Omental fat pad (tissue), 4 donors: ENCODE measurements around the gene MTOR. TPM values are rescaled to one million over a fixed set of nuclear protein-coding genes. Genes with fewer than 3 reads are reported as not detected.

Source experiments
- ATAC-seq: fragments of 150-250 bp; one replicate; pipeline ENCODE4 v1.9.1; 2016; ENCODE audit warnings: mild to moderate bottlenecking, moderate library complexity; ENCODE audit not compliant: low FRiP score
- DNase-seq: peaks from one replicate; pipeline ENCODE4 v3.0.0-alpha.2; 2019; ENCODE audit warnings: low spot score
- total RNA-seq, 4 donors: library from RNA; depleted of rRNA; stranded (reverse); fragments of >200 nt; gene quantifications; one replicate each; pipeline ENCODE4 v1.1.0, GENCODE V29; 2016
- TF ChIP-seq, protein P1 (sequence below), 3 donors: fragments of 450-650 bp; IDR thresholded peaks; one replicate each; pipeline ENCODE4 v1.5.1; 2016 to 2017; ENCODE audit warnings: antibody characterized with exemption in 3 of 3, mild to moderate bottlenecking in 3 of 3, moderate library complexity in 2 of 3

The MTOR gene
- total RNA-seq, 4 donors from 2014 or later, result 38.0 to 48.2 (median 43.6) TPM

DNA sequence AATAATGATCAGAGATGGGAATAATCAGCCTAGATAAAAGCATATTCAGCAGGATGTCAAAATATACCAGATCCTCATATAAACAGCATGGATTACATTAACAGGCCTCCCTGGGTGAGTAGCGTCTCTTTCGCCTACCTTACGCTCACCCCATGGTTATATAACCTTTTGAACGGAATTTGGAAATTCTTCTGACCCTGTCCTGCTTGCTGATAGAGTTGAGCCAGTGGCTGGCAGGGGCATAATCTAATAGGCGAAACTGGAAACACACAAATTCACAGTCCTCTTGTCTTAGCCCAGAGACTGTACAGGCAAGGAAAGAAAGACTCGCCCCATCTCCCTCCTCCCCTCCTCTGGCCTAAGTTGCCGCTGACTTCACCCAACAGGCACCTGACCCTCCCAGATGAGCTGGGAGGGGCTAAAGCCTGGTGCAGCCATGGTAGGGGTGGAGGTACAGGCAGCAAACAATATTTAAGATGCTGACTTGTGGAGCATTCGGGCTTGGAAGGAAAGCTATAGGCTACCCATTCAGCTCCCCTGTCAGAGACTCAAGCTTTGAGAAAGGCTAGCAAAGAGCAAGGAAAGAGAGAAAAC is 73.4 kb downstream of the MTOR start, which contains the start of gene ANGPTL7:
TSS of gene ANGPTL7 (plus strand) at position 498 of the 594 bp plus-strand sequence. CDS start 225 bp downstream, outside the sequence.
- TF ChIP-seq, protein P1, sequence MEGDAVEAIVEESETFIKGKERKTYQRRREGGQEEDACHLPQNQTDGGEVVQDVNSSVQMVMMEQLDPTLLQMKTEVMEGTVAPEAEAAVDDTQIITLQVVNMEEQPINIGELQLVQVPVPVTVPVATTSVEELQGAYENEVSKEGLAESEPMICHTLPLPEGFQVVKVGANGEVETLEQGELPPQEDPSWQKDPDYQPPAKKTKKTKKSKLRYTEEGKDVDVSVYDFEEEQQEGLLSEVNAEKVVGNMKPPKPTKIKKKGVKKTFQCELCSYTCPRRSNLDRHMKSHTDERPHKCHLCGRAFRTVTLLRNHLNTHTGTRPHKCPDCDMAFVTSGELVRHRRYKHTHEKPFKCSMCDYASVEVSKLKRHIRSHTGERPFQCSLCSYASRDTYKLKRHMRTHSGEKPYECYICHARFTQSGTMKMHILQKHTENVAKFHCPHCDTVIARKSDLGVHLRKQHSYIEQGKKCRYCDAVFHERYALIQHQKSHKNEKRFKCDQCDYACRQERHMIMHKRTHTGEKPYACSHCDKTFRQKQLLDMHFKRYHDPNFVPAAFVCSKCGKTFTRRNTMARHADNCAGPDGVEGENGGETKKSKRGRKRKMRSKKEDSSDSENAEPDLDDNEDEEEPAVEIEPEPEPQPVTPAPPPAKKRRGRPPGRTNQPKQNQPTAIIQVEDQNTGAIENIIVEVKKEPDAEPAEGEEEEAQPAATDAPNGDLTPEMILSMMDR (IDR thresholded peaks at IDR 0.05), result no peak
- ATAC-seq (peak; percentile 77), DNase-seq (no peak)

- TF ChIP-seq, protein P1 (IDR thresholded peaks at IDR 0.05), result no peak
- ATAC-seq (peak; percentile 82), DNase-seq (no peak)
Observed at GRCh38 chr1:11188381-11188780, 74.0 kb downstream of the MTOR start.

DNA sequence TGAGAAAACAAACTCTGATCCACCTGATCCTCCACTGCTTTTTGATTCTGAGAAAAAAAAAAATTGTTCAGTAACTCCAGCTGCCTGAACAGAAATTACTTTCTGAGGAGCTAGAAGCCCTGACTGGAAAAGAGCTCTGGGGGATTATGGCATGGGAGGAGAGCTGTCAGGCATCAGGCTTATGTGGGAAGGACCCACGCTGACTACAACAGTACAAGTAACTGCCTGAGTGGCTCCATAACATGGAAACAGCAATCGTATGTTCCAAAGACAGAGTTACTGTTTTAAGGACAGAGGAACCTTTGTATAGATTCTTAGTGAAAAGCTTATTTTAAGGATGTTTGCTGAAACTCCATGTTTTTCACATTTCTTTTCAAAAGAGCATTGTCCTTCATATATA is 74.4 kb downstream of the MTOR start:
- ATAC-seq, result no peak
- TF ChIP-seq, protein P1 (IDR thresholded peaks at IDR 0.05), result no peak
- DNase-seq, result no peak

DNA sequence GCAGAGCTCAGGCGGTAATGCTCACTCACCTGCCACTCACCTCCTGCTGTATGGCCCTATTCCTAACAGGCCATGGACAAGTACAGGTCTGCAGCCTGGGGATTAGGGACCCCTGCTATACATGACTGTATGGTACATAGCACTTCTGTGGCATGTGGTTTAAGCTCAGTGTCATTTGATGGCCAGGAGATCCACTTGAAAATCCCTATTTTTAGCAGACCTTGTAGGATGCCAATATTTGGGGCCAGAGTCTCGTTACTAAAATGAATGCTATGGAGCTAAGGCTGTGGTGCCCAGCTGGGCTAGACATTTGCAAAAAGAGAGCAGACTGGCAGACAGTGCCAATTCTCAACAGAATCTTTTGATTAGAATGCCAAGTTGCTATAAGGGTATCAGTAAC is 74.9 kb downstream of the MTOR start:
- ATAC-seq, result no peak
- no peak for DNase-seq
- TF ChIP-seq, protein P1 (IDR thresholded peaks at IDR 0.05), result no peak

- DNase-seq, result no peak
- no peak for ATAC-seq
- TF ChIP-seq, protein P1 (IDR thresholded peaks at IDR 0.05), result no peak
Observed at GRCh38 chr1:11187000-11187399, 75.4 kb downstream of the MTOR start.

DNA sequence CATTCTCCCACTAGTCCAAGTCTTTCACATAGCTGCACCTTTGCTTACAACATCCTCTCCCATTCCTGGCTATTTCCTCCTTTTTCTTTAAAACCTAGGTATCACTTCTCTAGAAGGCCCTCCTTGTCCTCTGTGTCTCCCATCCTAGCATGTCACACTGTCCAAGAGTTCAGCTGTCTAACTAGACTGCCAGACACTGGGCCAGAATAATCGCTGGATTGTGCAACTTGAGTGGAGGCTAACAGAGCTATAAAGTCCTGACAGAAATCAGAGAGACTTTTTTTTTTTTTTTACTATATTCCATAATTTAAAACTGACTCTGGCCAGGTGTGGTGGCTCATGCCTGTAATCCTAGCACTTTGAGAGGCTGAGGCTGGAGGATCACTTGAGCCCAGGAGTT is 77.4 kb downstream of the MTOR start:
- DNase-seq, result no peak
- TF ChIP-seq, protein P1 (IDR thresholded peaks at IDR 0.05), result no peak
- ATAC-seq, result no peak

DNA sequence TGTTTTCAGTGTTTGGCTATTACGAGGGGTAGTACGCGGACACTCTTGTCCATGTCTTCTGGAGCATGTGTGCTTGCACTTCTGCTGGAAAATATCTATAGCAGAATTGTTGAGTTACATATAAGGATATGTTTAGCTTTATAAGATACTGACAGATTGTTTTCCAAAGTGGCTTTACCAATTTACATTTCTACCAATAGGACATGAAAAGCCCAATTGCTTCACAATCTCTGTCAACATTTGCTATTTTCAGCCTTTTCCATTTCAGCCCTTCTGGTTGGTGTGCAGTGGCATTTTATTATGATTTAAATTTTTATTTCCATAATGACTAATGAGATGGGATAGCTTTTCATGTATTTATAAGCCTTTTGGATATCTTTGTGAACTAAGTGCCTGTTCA is 79.5 kb downstream of the MTOR start:
- TF ChIP-seq, protein P1 (IDR thresholded peaks at IDR 0.05), result no peak
- DNase-seq (no peak), ATAC-seq (no peak)
